ENCODE results near the gene FAM200B.
"Not testable (repeated sequence)": the region's sequence is repeated elsewhere in the genome, so short reads cannot be mapped to it uniquely, and the experiment has no call there.

FAM200B gene

DNA sequence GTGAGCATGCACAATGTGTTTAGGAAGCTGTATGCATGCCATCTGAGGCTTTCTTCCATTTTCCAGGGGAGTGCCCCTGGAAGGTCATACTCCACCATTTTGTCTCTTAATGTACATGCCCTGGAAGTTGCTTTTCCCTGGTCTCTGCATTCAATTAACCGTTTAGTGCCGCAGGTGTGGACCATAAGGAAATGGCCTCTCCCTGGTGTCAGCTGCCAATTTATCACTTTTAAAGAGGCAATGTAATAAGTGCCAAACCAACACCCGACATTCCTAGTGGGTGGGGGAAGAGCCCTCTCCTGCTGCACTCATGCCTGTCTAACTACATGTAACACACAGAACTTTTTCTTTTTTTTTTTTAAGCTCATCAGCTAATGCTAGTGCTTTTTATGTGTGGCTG, 14.1 kb downstream of the FAM200B start:
- no peak overlapping the region for H3K4me3 ChIP-seq (ENCODE audit: low read depth, low read length)

GRCh38 chr4:15696866-15697265, 15.2 kb downstream of the FAM200B start:
- H3K4me3 ChIP-seq (ENCODE audit: low read depth, low read length), result no peak overlapping the region

DNA sequence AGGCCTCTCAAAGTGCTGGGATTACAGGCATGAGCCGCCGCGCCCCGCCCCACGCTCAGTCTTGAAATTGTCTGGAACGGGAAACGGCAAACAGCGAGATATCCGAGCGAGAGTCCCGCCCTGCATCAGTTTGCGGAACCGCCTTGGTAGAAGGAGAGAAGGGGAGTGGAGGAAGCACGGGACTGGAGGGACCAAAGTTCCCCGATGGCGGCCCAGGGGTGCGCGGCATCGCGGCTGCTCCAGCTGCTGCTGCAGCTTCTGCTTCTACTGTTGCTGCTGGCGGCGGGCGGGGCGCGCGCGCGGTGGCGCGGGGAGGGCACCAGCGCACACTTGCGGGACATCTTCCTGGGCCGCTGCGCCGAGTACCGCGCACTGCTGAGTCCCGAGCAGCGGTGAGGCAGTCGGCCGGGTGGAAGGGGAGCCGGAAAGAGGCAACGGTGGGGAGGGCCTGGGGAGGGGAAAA, 21.3 kb downstream of the FAM200B start, which contains the start of gene BST1:
Gene BST1, plus strand, starts transcription at position 125 of the 463 bp plus-strand sequence. Its CDS starts 80 bp downstream, at position 205.
- H3K4me3 ChIP-seq (ENCODE audit: low read depth, low read length), result peak within 1 kb of the TSS; percentile 27

DNA sequence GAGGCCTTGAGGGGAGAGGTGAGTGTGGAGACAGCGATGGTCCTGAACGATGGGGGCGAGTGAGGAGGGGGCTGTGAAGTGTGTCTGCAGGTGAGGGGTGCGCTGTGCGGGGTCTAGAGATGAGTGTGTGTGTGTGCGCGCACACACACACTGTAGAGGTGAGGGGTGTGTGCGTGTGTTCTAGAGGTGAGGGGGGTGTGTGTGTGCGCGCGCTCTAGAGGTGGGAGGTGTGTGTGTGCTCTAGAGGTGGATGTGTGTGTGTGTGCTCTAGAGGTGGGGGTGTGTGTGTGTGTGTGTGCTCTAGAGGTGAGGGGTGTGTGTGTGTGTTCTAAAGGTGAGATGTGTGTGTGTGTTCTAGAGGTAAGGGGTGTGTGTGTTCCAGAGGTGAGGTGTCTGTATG, 21.8 kb downstream of the FAM200B start:
- no peak overlapping the region for H3K4me3 ChIP-seq (ENCODE audit: low read depth, low read length)

DNA sequence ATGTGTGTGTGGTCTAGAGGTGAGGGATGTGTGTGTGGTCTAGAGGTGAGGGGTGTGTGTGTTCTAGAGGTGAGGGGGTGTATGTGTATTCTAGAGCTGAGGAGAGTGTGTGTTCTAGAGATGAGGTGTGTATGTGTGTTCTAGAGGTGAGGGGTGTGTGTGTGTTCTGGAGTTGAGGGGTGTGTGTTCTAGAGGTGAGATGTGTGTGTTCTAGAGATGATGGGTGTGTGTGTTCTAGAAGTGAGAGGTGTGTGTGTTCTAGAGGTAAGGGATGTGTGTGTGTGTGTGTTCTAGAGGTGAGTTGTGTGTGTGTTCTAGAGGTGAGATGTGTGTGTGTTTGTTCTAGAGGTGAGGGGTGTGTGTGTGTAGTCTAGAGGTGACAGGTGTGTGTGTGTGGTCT, 22.5 kb downstream of the FAM200B start:
- H3K4me3 ChIP-seq (ENCODE audit: low read depth, low read length), result no peak overlapping the region

GRCh38 chr4:15706646-15707362, 25.2 kb downstream of the FAM200B start:
- no peak overlapping the region for H3K4me3 ChIP-seq (ENCODE audit: low read depth, low read length)

GRCh38 chr4:15707363-15707715, 25.7 kb downstream of the FAM200B start:
- H3K4me3 ChIP-seq (ENCODE audit: low read depth, low read length), result no peak overlapping the region

GRCh38 chr4:15711762-15712161, 30.1 kb downstream of the FAM200B start:
- H3K4me3 ChIP-seq (ENCODE audit: low read depth, low read length), result no peak overlapping the region

- H3K4me3 ChIP-seq (ENCODE audit: low read depth, low read length), result no peak overlapping the region
These were observed 30.6 kb downstream of the FAM200B start for GRCh38 chr4:15712214-15712613.

DNA sequence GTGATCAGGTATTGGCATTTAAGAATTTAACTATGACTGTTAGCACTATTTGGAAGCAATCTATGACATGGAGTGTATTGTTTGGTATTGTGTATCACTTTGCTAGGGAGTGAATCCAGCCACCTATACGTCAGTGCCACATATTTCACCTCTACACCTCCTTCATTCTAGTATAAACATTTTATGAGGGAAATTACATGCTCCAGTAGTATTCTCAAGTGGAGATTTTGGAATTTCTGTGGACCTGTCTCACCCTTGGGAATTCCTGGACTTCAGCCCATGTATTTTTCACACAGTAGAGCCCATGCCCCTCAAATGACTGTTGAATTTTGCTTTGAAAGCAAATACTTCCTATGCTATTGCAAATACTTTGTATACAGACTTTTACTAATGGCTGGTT, 32.5 kb downstream of the FAM200B start:
- no peak overlapping the region for H3K4me3 ChIP-seq (ENCODE audit: low read depth, low read length)

DNA sequence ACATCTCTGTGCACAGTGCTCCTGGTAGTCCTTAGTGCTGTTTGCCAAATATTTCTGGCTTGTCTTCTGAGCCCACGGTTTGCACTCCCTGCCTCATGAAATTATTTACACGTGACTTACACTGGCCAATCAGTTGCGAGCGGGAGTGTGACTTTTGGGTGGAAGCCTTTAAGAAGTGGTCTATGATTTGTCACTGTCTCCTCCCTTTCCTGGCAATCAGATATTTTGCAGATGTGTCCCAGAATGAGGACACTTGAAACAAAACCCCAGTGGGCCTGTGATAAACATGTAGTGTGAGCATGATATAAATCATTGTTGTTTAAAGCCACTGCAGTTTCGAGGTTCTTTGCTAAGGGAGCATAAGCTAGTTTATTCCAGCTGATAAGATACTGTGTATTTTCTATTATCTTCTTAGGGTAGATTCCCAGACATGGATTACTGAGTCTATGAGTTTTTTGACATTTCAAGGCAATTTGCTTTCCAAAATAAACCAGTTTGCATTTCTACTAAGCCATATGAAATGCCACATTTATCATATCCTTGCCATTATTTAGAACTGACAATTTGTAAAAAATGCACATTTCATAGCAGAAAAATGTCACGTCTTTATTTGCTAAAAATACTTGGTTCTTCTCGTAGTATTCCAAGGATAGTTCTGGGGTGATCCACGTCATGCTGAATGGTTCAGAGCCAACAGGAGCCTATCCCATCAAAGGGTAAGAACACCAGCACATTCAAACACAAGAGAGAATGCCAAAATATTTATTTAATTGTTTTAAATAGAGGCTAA, 33.2 kb downstream of the FAM200B start:
- H3K4me3 ChIP-seq (ENCODE audit: low read depth, low read length), result no peak overlapping the region

DNA sequence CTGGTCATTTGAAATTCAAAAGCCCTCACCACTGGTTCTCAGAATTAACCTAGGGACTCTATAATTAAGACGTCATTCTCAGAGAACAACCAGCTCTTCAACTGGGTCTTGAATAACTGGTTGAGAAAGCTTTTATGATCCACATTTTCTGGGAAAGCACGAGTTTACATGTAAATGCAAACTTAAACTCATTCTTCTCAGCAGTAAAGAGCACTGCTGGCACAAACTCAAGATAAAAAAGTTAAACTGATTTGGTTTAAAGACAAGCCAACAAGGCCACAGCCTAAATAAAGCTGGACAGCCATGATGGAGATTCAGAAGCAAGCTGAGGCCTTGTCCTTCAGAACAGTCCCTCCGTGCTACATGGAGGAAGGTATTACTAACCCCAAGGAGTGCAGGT, 34.5 kb downstream of the FAM200B start:
- no peak overlapping the region for H3K4me3 ChIP-seq (ENCODE audit: low read depth, low read length)

- H3K4me3 ChIP-seq (ENCODE audit: low read depth, low read length), result no peak overlapping the region
These were observed 35.5 kb downstream of the FAM200B start for GRCh38 chr4:15717086-15717485.

DNA sequence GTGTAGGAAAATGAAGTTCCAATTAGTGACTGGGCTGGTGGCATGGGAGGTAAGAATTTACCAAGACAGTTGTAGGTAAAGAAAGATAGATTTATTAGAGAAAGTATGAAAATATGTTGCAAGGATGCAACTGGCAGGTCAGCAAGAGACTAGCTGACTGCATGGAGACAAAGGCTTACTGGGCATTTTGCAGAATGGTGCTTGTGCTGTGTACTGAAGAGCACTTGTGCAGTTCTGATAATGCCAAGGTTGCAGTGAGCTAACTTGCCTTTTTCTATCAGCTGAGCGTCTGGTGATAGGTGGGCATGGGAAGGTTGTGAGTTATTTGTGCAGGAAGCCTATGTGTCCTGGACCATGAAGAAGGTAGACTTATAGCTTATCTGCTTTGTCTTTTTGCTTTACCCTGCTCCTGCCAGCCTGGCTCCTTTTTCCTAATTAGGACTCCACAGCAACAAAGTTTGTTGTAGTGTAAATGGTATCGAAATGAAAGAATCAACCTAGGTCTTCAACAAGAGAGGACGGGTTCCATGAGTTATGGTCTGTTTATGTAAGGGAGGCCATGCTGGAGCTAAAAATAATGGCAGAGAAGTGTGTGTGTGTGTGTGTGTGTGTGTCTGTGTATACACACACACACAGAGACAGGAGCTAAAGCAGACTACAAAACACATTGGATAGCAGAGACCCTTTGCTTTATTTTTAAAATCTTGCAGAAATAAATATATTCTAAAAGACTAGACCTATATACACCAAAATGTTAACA, 36.2 kb downstream of the FAM200B start:
- no peak overlapping the region for H3K4me3 ChIP-seq (ENCODE audit: low read depth, low read length)

DNA sequence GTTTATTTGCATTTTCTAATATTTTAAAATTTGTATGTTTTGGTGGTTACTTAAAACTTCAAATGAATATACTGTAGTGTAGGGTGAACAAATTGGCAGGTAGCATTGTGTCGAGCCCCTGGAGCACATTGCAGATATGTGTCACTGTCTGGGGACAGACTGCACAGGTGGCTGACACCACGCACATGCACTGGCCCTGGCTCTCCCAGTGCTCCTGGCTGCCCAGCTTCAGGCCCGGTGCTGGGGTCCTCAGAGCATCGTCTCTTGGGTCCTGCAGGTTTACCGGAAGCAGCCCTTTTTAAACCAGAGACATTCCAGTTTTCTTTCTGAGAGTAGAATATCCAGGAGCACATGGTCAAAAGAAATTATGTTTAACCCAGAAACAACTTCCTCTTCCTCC, 36.8 kb downstream of the FAM200B start:
- no peak overlapping the region for H3K4me3 ChIP-seq (ENCODE audit: low read depth, low read length)

DNA sequence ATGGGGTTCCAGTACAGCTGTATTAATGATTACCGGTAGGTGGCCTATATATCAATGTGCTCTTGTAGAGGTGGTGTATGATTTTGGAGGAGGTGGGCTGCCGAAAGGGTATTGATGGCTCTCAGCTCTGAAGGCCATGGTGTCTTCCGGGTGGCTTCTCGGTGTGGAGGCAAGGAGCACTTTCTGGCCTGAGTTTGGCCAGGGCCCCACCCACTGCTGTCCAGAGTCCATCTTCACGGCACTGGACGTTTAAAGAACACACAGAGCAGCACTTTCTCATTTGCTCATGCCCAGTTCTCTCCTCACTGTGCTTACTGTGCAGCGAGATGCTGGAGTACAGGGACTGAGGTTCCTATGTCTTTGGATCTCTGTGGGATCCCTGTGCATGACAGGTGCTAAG, 37.3 kb downstream of the FAM200B start:
- no peak overlapping the region for H3K4me3 ChIP-seq (ENCODE audit: low read depth, low read length)

DNA sequence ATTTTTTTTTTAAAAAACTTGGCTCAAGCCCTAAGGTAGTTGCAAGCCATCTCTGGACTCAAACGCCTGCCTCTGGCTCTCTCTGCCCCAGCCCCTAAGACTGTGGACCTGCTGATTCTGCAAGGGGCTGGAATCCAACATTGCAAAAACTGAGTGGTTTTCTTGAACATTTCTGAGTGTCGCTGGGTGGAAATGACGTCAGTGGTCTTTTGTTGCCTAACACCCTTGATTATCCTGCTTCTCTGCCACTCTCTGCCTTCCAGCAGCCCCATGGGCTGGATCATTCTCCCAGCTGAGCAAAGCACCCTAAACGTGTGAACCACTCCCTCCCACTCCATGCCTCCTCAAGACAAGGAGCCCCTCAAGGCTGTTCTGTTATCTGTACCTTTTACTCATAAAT, 37.9 kb downstream of the FAM200B start:
- no peak overlapping the region for H3K4me3 ChIP-seq (ENCODE audit: low read depth, low read length)

DNA sequence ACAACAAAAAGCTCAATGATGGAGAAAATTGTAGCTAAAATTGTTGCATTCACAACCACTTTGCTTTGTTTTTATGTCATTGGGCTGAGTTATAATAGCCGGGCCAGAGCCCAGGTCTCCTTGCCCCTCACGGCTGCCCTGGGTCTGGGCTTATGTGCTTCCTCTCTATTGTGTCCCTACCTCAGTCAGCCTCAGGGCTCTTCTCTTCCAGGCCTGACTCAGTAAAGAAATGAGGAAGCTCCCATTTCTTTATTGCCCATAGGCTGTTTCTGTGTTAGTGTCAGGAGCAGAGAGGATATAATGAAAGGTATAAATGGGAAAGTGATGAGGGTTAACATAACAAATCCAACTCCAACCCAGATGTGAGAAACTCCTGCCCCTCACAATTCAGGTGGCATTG, 39.2 kb downstream of the FAM200B start:
- H3K4me3 ChIP-seq (ENCODE audit: low read depth, low read length), result no peak overlapping the region

DNA sequence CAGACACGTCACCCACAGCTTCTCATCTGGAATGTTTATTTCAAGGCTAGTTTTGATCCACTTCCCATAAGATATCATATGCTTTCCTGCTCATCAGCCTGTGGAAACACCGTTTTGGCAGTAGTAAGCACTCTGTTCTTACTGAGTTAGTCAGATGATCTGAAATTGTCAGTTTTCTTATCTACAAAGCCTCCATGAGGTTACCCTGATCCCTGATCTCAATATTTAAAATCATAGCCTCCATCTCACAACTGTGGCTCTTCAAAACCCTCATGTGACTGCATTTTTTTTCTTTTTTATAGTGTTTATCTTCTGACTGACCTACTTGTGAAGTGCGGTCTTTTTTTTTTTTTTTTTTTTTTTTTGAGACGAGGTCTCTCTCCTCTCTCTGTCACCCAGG, 44.0 kb downstream of the FAM200B start:
- no peak overlapping the region for H3K4me3 ChIP-seq (ENCODE audit: low read depth, low read length)

DNA sequence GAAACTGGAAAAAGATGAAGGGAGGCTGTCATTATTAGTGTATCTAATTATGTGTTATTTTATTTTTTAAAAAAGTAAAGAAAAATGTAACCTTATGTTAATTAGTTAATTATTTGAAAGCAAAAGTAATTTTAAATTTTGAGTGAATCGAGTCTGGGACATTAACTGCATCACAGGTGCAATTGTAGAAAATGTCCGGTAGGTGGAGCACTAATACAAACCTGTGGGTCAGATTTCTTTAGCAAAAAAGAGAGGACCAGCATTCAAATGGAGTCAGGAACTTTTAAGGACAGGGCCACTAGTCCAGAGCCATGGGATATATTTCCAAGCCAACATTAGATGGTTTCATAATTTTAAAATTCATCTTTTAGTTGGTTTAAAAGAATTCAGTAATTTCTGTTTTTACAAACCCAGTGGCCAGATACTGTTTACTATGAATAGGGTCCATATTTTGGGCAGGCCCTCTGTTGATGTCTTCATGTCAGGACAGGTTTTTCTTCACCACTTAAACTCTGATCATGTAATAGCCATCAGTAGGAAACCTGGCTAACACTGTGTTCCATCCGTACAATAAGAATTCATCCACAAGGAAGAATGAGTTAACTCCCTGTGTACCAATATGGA, 48.4 kb downstream of the FAM200B start:
- H3K4me3 ChIP-seq (ENCODE audit: low read depth, low read length), result no peak overlapping the region

DNA sequence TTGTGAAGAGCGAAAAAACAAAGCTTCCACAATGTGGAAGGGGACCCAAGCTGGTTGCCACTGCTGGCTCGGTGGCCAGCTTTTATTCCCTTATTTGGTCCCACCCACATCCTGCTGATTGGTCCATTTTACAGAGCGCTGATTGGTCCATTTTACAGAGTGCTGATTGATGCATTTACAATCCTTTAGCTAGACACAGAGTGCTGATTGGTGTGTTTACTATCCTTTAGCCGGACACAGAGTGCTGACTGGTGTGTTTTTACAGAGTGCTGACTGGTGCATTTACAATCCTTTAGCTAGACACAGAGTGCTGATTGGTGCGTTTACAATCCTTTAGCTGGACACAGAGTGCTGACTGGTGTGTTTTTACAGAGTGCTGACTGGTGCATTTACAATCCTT, 51.4 kb downstream of the FAM200B start:
- not testable (repeated sequence) for H3K4me3 ChIP-seq (ENCODE audit: low read depth, low read length)
